ENCODE results near the gene MAP3K13.

GRCh38 chr3:185420762-185421161 lies 57.8 kb downstream of the MAP3K13 start:
- TF ChIP-seq ZBTB34 (CRISPR knock-in tag; IDR thresholded peaks at IDR 0.05) (no peak), ZBTB1 (CRISPR knock-in tag; IDR thresholded peaks at IDR 0.05; ENCODE audit: borderline replicate concordance) (no peak), CEBPG (CRISPR knock-in tag; IDR thresholded peaks at IDR 0.05) (no peak), SMC3 (IDR thresholded peaks at IDR 0.05; ENCODE audit: low read length) (no peak), EZH2 (conservative IDR thresholded peaks at IDR 0.05; ENCODE audit: low read depth, low read length) (no peak), ZNF274 (CRISPR knock-in tag; IDR thresholded peaks at IDR 0.05) (no peak), TEAD3 (CRISPR knock-in tag; optimal IDR thresholded peaks at IDR 0.05; ENCODE audit: borderline replicate concordance) (no peak), NFE2L1 (CRISPR knock-in tag; IDR thresholded peaks at IDR 0.05; ENCODE audit: borderline replicate concordance) (no peak), JUND (CRISPR knock-in tag; IDR thresholded peaks at IDR 0.05) (no peak), ZNF280D (CRISPR knock-in tag; IDR thresholded peaks at IDR 0.05) (no peak), ZBTB37 (CRISPR knock-in tag; IDR thresholded peaks at IDR 0.05) (no peak), PHF8 (CRISPR knock-in tag; IDR thresholded peaks at IDR 0.05) (no peak)

Data from HepG2 (cell line).